ENCODE results near the gene PSME2. TPM values are rescaled to one million over a fixed set of nuclear protein-coding genes. Genes with fewer than 3 reads are reported as not detected.

Gene PSME2
- total RNA-seq, 4 donors from 2014 or later: 13.7 to 53.2 (median 21.5) TPM

DNA sequence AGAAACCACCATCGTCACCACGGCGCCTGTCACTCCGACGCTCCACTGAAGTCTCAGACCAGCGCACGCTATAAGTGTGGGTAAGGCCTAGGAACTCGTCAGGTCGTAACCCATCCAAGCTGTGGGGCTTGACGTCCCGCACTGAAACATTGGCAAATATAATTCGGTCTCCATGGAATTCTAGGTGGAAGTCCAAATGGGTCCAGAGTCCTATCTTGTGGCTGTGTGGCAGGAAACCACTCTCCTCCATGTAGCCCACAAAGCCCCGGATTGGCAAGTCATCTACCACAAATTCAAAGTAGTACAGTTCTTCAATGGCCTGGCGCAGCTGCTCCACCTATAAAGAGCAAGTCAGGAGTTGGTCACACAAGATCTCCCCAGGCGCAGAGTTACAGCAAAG is 46.5 kb upstream of the PSME2 start:
- H3K27me3 ChIP-seq: no peaks in the 10 kb centered on the region
- H3K9me3 ChIP-seq: no peaks in the 10 kb centered on the region
- in situ Hi-C loops (cut with MboI; ENCODE audit: low sequenced_read_pairs in 4 of 4): no loop called here
- intact Hi-C loops (cut with DNase I; ENCODE audit: low total_unique reads): no loop called here
- H3K36me3 ChIP-seq: peaks cover 0 to 24% of the 10 kb centered on the region in 2 donors
- no peak overlapping the region for H3K4me3 ChIP-seq
- no peak overlapping the region for H3K27ac ChIP-seq
- no peak for ATAC-seq
- TF ChIP-seq, protein P1, sequence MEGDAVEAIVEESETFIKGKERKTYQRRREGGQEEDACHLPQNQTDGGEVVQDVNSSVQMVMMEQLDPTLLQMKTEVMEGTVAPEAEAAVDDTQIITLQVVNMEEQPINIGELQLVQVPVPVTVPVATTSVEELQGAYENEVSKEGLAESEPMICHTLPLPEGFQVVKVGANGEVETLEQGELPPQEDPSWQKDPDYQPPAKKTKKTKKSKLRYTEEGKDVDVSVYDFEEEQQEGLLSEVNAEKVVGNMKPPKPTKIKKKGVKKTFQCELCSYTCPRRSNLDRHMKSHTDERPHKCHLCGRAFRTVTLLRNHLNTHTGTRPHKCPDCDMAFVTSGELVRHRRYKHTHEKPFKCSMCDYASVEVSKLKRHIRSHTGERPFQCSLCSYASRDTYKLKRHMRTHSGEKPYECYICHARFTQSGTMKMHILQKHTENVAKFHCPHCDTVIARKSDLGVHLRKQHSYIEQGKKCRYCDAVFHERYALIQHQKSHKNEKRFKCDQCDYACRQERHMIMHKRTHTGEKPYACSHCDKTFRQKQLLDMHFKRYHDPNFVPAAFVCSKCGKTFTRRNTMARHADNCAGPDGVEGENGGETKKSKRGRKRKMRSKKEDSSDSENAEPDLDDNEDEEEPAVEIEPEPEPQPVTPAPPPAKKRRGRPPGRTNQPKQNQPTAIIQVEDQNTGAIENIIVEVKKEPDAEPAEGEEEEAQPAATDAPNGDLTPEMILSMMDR (IDR thresholded peaks at IDR 0.05 in 4 of 5, conservative IDR thresholded peaks at IDR 0.05 in 1 of 5): no peak
- no peak for TF ChIP-seq POLR2A (IDR thresholded peaks at IDR 0.05)
- no peak for DNase-seq
- peaks cover 23 to 27% of the 10 kb centered on the region in 2 donors for H3K4me1 ChIP-seq

DNA sequence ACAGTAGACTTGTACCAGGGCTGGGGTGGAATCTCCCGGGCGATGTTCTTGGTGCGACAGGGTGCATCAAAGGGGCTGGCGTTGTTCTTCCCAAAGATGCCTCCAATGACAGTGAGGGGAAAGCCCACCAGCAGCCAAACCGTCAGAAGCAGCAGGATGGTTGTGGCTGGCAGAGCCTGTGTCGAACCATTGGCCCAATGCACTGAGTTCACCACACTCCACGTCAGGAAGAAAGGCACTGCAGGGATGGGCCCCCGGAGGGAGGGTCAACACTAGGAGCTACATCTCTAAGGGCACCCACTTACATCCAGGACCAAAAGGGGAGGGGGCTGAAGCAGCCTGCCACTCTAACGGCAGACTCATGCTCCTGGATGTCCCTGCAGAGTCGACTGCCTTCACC is 44.0 kb upstream of the PSME2 start:
- Histone ChIP-seq H3K27ac (no peak overlapping the region), H3K4me3 (no peak overlapping the region), H3K27me3 (no peaks in the 10 kb centered on the region), H3K4me1 (peaks cover 20 to 25% of the 10 kb centered on the region in 2 donors), H3K9me3 (no peaks in the 10 kb centered on the region), H3K36me3 (peaks cover 0 to 41% of the 10 kb centered on the region in 2 donors)
- in situ Hi-C loops (cut with MboI; ENCODE audit: low sequenced_read_pairs in 4 of 4) (no loop called here), intact Hi-C loops (cut with DNase I; ENCODE audit: low total_unique reads) (no loop called here)
- ATAC-seq (no peak), DNase-seq (no peak)
- TF ChIP-seq, protein P1 (IDR thresholded peaks at IDR 0.05 in 4 of 5, conservative IDR thresholded peaks at IDR 0.05 in 1 of 5): no peak
- TF ChIP-seq POLR2A (IDR thresholded peaks at IDR 0.05): no peak

DNA sequence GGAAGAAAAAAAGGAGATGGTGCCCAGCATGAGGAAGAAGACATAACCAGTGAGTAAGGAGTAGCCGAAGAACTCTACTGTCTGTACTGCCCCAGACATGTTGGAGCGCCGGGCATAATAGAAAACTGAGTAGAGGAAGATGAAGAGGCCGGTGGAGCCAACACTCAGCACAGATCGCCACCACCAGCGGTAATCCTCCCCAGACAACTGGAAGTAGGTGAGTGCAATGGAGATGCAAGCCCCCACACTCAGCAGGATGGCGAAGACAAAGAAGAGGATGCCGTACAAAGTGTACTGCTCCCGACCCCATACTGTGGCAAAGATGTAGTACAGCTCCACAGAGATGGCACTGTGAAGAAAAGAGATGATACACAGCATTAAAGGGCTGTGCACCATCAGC is 43.0 kb upstream of the PSME2 start:
- in situ Hi-C loops (cut with MboI; ENCODE audit: low sequenced_read_pairs in 4 of 4) (no loop called here), intact Hi-C loops (cut with DNase I; ENCODE audit: low total_unique reads) (no loop called here)
- ATAC-seq (no peak), DNase-seq (no peak)
- TF ChIP-seq, protein P1 (IDR thresholded peaks at IDR 0.05 in 4 of 5, conservative IDR thresholded peaks at IDR 0.05 in 1 of 5): no peak
- TF ChIP-seq POLR2A (IDR thresholded peaks at IDR 0.05): no peak
- H3K9me3 ChIP-seq: no peaks in the 10 kb centered on the region
- peak overlapping the region; percentile 62 to 90 (median 84) for H3K27ac ChIP-seq
- H3K4me1 ChIP-seq: peaks cover 17 to 20% of the 10 kb centered on the region in 2 donors
- peaks cover 0 to 51% of the 10 kb centered on the region in 2 donors for H3K36me3 ChIP-seq
- no peak overlapping the region for H3K4me3 ChIP-seq
- no peaks in the 10 kb centered on the region for H3K27me3 ChIP-seq

DNA sequence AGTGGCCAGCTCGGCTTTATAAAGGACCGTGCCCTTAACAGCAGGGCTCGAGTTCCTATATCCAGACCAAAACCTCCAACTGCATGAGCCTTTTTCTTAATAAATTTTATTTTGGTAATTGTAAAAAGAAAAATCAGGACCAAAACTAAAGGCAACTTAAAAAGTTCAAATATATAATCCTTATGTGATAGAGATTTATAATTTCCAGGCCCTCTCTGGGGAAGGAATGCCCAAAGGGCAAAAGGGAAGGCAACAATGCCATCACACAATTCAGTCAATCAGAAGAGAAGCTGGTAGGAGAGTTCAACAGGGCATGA is 42.6 kb upstream of the PSME2 start:
- intact Hi-C loops (cut with DNase I; ENCODE audit: low total_unique reads) (no loop called here), in situ Hi-C loops (cut with MboI; ENCODE audit: low sequenced_read_pairs in 4 of 4) (no loop called here)
- H3K27me3 ChIP-seq: no peaks in the 10 kb centered on the region
- H3K4me1 ChIP-seq: peaks cover 12 to 16% of the 10 kb centered on the region in 2 donors
- H3K9me3 ChIP-seq: no peaks in the 10 kb centered on the region
- no peak for TF ChIP-seq POLR2A (IDR thresholded peaks at IDR 0.05)
- TF ChIP-seq, protein P1 (IDR thresholded peaks at IDR 0.05 in 4 of 5, conservative IDR thresholded peaks at IDR 0.05 in 1 of 5): no peak
- peak overlapping the region in 3 of 4 donors; percentile 62 to 84 (median 80) for H3K4me3 ChIP-seq
- ATAC-seq (no peak), DNase-seq (no peak)
- peak overlapping the region; percentile 62 to 90 (median 84) for H3K27ac ChIP-seq
- H3K36me3 ChIP-seq: peaks cover 0 to 52% of the 10 kb centered on the region in 2 donors

Data from gastrocnemius medialis (tissue), 4 donors.